GM19328 (cell line): Measurements from ENCODE around the gene GPR75.

Experiments used
- ATAC-seq: cut with Tn5 transposase; IDR thresholded peaks from one replicate; pipeline ENCODE4 v1.9.1; 2021; ENCODE audit warnings: mild to moderate bottlenecking, moderate library complexity; ENCODE audit not compliant: unreplicated experiment

The GPR75 gene

DNA sequence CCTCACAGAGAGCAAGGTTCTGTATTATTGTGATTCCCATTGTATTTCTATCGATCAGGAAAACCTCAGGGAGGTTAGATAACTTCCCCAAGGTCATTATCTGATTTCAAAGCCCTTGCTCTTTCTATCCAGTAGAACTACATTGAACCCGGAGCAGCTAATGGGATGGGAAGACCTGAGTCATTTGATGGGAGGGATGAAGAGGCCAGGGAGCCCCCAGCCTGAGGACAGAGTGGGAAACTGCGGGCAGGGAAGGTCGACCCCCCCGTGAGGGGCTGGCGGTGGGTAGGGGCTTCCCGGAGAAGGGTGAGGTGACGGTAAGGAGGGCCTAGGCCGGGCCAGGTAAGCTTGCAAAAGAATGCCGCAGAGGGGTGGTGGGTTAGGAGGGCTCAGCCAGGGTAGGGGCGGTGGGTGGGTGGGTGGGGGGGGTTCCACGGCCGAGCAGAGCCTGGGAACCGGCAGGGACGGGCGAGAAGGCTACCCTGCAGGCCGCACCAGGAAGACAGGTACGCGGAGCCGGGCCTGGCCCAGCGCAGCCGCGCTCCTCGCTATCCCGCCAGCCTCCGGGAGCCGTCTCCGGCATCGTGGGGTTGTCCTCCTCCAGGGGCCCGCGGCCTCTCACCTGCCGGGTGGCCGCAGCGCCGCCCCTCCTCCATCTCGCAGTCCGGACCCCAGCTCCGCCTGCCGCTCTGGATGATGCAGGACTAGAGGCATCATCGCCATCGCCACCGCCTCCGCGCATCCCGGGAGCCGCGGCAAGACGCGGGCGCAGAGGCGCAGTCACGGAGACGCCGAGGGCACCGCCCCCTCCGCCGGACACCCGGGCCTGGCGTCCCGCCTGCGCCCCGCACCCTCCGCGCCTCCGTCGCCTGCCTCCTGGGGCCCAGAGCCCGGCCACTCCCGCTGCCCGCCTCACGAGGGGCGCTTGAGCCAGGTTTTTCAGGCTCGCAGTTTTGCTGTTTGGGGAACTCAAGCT is at the start of gene GPR75:
Gene GPR75, minus strand, starts transcription at position 762 of the 976 bp plus-strand sequence. CDS start 5,211 bp downstream, outside the sequence.
- no peak for ATAC-seq

DNA sequence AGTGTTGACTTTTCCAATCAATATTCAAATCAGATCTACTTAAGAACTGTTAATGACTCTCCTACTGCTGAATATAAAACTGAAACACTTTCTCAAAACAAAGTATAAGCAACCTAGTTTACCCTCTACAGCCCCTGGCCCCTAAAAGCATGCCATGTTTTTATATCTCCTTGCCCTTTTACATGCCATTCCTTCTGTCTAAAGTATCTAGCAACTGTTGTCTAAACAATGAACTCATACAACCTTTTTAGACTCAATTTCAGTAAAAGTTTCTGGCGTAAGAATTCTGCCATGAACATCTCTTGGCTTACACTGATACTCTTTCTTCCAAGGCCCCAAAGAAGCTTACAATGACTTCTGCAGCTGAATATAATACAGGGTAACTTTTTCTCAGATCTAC is 47.8 kb upstream of the GPR75 start:
- no peak for ATAC-seq

DNA sequence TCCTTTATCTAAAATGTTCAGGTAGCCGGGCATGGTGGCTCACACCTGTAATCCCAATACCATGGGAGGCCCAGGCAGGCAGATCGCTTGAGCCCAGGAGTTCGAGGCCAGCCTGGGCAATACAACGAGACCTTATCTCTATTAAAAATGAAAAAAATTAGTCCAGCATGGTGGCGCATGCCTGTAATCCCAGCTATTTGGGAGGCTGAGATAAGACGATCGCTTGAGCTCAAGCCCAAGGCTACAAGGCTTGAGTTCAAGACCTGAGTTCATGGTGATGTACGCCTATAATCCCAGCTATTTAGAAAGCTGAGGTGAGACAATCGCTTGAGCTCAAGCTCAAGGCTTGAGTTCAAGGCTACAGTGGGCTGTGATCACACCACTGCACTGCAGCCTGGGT is 45.6 kb upstream of the GPR75 start:
- ATAC-seq: no peak

DNA sequence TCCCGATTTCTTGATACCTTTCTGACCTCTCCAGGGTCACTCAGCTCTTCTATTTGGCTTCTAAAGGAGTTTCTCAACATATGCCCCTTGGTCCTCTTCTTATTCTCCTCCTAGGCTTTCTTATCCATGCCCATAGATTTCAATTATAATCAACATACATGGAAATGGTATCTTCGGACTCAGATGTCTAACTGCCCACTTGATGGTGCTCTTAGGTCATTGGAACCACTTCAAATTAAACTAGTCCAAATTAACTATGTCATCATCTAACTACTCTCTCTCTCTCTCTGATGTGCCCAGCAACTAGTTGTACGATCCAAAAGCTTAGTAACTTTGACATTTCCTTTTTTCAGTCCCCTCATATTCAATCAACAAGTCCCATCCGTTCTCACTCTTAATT is 43.2 kb upstream of the GPR75 start:
- no peak for ATAC-seq

DNA sequence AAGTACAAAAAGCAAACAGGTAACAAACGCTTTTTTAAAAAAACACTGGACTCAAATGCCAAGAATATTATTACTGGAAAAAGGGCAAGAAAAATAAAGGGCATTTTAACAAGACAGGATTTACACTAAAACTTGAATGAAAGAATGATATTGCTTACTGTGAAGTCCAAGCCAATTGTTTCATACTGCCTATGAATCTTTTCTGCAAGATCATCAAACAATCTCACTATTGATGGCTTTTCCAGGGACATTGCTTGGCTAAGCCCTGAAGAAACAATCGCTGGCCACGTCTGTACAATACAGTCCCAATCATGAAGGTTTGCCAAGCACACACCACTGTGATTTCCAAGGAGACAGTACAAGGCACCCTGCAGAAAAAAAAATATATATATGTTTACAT is 41.4 kb upstream of the GPR75 start:
- no peak for ATAC-seq

DNA sequence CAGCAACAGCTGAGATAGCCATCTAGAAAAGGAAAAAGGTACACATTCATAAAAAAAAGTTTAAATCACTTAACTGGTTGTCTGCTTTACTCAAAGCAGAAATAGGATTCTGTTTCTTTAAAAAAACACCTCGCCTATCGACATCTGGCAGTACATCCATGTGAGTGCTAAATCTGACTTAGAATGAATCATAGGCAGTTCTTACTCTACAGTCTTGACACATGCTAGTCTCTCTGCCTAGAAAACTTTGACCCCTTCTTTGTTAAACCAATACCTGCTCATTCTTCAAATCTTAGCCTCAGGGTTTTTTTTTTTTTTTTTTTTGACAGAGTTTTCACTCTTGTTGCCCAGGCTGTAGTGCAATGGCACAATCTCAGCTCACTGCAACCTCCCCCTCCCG is 37.1 kb upstream of the GPR75 start:
- ATAC-seq: no peak

DNA sequence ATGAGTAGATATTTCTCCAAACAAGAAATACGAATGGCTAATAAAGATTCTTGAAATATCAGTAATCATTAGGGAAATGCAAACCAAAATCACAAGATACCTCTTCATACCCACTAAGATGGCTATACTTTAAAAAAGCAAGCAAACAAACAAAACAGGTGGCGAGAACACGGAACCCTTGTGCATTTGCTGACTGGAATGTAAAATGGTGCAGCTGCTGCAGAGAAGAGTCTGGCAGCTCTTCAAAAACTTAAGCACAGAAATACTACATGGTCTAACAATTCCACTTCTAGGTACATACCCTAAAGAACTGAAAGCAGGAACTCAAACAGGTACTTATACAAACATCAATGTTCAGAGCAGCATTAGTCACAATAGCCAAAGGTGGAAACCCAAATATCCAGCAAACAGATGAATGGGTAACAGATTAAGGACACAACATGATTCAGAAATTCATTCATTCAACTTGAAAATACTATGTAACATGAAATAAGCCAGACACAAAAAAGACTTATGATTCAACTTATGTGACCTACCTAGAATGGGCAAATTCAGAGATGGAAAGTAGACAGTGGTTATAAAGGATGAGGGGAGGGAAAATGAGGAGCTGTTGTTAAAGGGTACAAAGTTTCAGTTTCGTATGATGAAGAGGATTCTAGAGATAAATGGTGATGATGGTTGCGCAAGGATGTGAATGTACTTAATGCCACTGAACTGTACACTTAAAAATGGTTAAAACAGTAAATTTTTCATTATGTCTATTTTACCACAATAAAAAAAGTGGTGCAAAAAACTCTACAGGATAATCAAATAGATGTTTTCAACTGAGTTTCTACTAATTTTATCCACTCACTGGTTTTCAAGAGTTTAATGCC is 26.9 kb upstream of the GPR75 start:
- ATAC-seq: no peak

DNA sequence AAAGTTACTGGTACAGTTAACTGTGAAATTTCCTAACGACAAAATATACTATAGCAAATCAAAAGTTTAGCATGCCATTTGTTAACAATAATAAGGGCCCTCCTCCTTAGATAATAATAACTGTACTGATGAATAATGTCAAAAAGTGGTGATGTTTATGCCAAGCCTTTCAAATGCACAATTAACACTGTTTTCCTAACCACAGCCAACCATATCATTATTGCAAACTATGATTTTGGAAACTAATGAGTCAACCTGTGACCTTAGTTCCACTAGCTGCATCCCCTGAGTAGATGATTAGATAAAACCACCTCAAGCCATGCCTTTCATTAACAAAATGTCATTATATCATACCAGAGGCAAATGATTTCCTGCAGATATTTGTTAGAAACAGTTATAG is 25.1 kb upstream of the GPR75 start:
- no peak for ATAC-seq

DNA sequence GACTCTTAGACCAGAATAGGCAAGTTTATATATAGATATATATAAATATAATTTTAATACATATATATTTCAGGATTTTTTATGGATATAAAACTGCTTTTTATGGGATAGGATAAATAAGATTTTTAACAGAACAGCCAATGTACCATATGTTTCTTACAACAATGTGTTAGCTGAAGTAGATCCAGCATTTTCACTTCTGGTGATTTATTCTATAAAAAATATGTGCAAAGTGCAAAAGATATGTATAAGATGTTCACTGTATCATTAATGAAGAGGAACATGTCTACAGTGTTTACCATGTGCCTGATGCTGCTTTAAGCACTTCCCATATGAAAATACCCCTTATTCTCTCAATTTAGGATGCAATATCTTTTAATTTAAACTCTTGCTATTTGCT is 22.2 kb upstream of the GPR75 start:
- no peak for ATAC-seq

DNA sequence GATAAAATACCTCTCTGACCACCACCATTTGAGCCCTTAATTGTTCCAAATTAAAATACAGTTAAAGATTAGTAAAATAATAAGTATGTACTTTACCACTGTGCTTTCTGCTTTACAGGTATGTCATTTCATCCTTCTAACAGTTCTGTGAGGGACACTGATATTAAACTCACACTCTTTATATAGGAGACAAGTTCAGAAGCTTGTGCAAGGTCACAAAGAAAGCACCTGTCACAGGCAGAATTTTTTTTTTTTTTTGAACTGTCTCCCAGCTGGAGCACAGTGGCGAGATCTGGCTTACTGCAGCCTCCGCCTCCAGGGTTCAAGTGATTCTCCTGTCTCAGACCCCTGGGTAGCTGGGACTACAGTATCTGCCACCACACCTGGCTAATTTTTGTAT is 21.6 kb upstream of the GPR75 start:
- no peak for ATAC-seq

DNA sequence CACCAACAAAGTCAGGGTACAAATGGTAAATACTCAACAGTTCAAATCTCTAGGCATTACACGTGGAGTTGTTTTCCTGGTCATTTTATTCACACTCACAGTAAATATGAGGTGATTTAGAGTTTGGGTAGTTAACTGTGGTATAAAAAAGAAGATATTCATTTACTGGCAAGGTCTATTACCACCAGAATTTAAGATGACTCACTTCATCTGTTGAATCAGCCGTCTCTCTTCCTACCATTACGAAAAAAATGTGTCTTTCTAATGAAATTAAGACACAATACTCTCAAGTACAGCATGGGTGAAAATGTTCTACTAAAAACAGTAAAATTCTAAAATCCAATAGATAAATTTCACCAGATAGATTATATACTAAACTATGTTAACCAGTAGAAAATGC is 21.0 kb upstream of the GPR75 start:
- ATAC-seq: no peak

DNA sequence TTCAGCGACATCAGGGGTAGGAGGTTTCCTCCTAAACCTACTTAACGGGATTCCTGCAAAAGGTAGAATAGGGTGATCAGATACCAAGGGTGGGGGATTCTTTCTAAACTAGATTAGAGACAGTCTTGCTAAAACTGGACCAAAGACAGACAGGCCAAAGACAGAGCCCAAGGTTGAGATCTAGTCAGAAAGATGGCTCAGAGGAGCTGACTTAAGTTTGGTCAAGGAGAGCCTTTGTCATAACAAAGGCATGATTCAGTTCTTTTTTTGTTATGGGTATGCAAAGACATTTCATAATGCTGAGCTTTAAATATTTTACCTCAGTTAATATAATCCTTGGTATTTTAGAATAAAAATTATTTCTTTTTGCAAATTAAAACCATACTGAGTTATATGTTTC is 17.8 kb upstream of the GPR75 start:
- no peak for ATAC-seq

DNA sequence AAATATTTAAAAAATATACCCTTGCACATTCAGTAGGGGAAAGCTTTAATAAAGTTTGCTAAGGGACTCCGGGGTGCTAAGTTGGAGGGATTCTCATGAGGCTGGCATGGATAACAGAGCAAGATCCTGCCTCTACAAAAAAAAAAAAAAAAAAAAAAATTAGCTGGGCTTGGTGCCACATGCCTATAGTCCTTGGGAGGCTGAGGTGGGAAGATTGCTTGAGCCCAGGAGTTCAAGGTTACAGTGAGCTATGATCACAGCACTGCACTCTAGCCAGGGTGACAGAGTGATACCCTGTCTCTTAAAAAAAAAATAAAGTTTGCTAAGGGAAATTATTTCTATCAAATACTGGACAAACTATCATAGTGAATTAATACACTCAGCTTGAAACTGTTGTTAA is 17.3 kb upstream of the GPR75 start:
- no peak for ATAC-seq

DNA sequence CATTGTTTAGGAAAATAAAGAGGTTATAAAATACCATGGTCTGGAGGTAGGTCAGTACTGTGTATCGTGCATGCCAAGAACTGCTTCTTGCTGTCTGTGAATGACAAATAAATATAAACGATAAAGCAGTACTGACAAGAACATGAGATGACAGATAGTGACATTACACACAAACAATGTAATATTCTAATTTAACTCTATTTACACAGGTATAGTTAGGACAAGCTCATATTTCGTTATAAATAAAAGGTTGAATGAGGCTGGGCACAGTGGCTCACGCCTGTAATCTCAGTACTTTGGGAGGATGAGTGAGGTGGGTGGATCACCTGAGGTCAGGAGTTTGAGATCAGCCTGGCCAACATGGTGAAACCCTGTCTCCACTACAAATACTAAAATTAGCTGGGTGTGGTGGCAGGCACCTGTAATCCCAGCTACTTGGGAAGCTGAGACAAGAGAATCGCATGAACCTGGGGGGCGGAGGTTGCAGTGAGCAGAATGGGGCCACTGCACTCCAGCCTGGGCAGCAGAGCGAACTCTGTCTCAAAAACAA is 14.7 kb upstream of the GPR75 start:
- ATAC-seq: no peak

DNA sequence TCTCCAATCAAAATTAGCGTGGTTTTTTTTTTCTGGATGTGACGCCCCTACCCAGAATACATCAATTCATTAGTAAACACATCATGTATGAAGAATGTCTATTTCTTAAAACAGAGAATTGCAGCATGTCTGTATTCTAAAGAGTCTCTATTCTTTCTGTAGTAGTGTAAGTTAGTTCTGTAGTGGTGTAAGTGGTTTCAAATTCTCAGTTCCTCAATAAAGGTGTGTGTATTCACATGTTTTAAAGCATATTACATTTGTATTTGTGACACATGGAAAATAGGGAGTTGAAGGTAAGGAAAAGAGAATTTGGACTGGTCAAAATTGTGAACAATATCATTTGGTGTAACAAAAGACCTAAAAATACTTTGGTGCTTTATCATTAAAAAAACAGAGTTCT is 8.0 kb upstream of the GPR75 start:
- no peak for ATAC-seq

DNA sequence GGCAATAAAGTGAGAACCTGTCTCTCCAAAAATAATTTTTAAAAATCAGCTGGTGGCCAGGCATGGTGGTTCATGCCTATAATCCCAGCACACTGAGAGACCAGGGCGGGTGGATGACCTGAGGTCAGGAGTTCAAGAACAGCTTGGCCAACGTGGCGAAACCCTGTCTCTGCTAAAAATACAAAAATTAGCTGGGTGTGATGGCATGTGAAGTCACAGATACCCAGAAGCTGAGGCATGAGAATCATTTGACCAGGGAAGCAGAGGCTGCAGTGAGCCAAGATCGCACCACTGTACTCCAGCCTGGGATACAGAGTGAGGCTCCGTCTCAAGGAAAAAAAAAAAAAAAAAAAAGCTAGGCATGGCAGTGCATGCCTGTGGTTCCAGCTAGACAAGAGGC is 7.4 kb upstream of the GPR75 start:
- ATAC-seq: no peak

DNA sequence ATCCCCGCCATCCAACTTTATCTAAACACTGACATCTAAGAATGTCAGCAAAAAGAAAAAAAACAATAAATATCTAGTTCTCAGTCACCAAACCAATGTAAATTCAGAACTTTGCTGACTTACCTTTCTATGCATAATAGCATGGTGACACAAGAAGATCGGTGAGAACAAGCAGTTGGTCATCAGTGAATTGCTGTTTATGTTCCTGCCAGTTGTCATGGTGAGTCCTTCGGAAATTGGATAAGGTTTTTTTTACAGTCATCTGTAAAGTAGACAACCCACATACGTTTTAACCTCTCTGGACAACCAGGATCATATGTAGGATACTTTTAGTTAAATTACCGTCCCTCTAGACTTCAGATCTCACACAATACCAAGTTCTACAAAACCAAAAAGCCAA is 6.2 kb upstream of the GPR75 start:
- no peak for ATAC-seq

DNA sequence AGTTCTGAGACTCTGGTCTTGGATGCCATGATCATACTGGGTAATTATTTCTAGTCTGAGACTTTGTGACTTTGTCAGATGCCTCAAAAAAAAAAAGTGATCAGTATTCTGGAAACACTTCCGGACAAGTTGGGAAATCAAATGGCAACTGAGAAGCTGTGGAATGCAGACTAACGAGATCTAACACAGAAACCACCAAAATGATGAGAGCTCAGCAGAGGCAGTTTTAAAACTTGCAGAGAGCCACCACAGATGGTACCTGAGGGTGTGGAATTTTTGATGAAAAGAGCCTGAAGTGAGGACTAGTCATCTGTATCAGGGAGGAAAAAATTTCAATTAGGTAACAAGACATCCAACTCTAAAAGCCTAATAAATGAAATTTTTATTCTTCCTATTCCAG is 5.5 kb upstream of the GPR75 start:
- no peak for ATAC-seq

DNA sequence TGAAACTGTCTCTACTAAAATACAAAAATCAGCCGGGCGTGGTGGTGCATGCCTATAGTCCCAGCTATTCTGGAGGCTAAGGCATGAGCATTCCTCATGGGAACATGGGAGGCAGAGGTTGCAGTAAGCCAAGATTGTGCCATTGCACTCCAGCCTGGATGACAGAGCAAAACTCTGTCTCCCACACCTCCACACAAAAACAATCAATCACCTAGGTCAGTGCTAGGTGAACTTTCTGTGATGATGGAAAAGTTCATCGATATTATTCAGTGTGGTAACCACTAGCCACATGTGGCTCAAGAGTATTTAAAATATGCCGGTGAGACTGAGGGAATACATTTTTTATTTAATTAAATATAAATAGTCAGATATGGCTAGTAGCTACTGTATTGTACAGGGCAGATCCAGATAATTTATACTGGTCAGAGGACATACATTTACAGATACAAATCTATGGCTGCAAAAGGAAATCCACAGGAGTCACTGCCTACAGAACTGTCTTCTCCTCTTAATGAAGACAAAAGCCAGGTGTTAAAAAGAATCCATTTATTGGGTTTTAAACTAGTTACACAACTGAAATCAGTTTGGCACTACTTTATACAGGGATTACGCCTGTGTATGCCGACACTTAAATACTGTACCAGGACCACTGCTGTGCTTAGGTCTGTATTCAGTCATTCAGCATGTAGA is 3.9 kb upstream of the GPR75 start:
- no peak for ATAC-seq

DNA sequence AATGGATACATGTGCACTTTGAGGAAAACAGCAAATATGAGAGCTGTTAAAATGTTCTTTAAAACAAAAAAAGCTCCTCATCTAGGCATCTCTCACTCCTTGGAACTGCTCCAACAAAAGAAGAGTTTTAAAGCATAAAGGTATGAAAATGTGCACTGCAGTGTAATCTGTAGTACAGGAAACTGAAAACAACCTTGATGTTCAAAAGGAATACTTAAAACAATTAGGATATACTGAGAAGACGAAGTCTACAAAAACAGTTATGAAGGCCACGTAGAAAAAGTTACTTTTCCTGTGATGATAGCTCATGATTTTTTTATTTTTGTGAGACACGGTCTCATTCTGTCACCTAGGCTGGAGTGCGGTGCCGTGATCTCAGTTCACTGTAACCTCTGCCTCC is 2.1 kb upstream of the GPR75 start:
- ATAC-seq: no peak

DNA sequence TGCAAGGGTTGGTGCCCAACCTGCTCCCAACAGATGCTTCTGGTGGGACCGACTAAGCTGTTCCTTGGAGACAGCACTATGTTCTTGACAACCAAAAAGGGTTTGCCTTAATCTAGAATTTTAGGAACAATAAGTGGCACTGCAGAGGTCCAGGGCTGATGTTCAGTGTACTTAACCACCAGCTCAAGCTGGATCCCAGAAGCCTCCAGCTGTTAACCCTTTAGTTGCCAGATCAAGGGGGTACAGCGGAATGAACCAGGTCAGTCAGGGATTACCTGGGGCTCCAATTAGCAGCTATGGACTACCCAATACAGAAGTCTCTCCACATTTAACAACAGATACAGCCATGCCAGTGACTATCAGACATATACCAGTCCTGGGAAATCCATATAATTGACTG is 3.5 kb downstream of the GPR75 start:
- ATAC-seq: no peak
